H1 (cell line): Measurements from ENCODE around the gene ITSN1. TPM values are rescaled to one million over a fixed set of nuclear protein-coding genes. Genes with fewer than 3 reads are reported as not detected.

ENCODE experiments used
- ATF2 ChIP-seq: IDR thresholded peaks from 2 replicates; pipeline ENCODE4 v1.6.1; 2012; ENCODE audit warnings: low read length, inconsistent platforms
- ATF3 ChIP-seq: IDR thresholded peaks from 2 replicates; pipeline ENCODE4 v1.6.1; 2011; ENCODE audit warnings: low read depth, mild to moderate bottlenecking, low read length; ENCODE audit not compliant: insufficient read depth
- CTCF ChIP-seq, 3 experiments: IDR thresholded peaks; 1 replicate in 2 of 3; 2 replicates in 1 of 3; pipeline versions ENCODE4 v1.5.1 to v1.6.1; 2011; ENCODE audit warnings: low read length in 3 of 3, mild to moderate bottlenecking in 3 of 3, inconsistent platforms in 2 of 3, low read depth in 1 of 3, moderate library complexity in 1 of 3; ENCODE audit not compliant: insufficient read depth in 1 of 3; ENCODE audit errors: control extremely low read depth in 1 of 3
- POU5F1 ChIP-seq: IDR thresholded peaks from 2 replicates; pipeline ENCODE4 v1.6.1; 2011; ENCODE audit warnings: low read depth, mild to moderate bottlenecking, low read length, moderate library complexity
- SIN3A ChIP-seq, 2 experiments: IDR thresholded peaks in 1 of 2; conservative IDR thresholded peaks in 1 of 2; 2 replicates each; pipeline ENCODE4 v1.6.1; 2011 to 2012; ENCODE audit warnings: low read length in 2 of 2, improper control_type of control experiment in 1 of 2, low read depth in 1 of 2, mild to moderate bottlenecking in 1 of 2
- polyA plus RNA-seq, 7 experiments: library from polyadenylated mRNA; depleted of rRNA in 3 of 7; stranded (reverse) in 5 of 7; unstranded in 2 of 7; fragments of >200 nt in 5 of 7; fragments of 200-250 nt in 2 of 7; gene quantifications; 1 replicate in 5 of 7; 2 replicates in 1 of 7; 4 replicates in 1 of 7; pipeline versions ENCODE4 v1.2.1 to v1.2.3, GENCODE V29; 2011 to 2013; ENCODE audit warnings: missing spikeins in 2 of 7, mixed read lengths in 2 of 7
- total RNA-seq: library from RNA; stranded (reverse); fragmentation: NEBNext Ultra II Directional; extraction: Animal tissue kit (Norgen Biotek cat#: 25700); gene quantifications from 2 replicates; pipeline ENCODE4 v1.2.1, GENCODE V29; 2021

ITSN1 gene
- total and polyA plus RNA-seq, 2 of the 8 experiments (the other 6 are each of a cell fraction or from before 2014, with no cell fraction given) = 60.8 to 78.1 TPM

GRCh38 chr21:33855190-33855589 lies 212.9 kb downstream of the ITSN1 start (continued):
- TF ChIP-seq POU5F1 (no peak), SIN3A (conservative IDR thresholded peaks at IDR 0.05 in 1 of 2, IDR thresholded peaks at IDR 0.05 in 1 of 2; ENCODE audit: low read depth in 1 of 2, low read length in 2 of 2) (0 out of 4 replicates have a peak, but pooled peaks of 1 of the 2 experiments have one; percentile 25), ATF2 (no peak), ATF3 (no peak), CTCF (IDR thresholded peaks at IDR 0.05; ENCODE audit: control extremely low read depth in 1 of 3, insufficient read depth in 1 of 3, low read depth in 1 of 3, low read length in 3 of 3) (peak; percentile 37 to 49 (median 47))
- TF ChIP-seq, all 59 proteins: peak for 3
